Transverse colon (tissue), 4 donors: ENCODE results near the gene CATSPER1.

Experiments used
- EP300 ChIP-seq: sonication (generic); formaldehyde crosslinking; IDR thresholded peaks from one replicate; pipeline ENCODE4 v1.6.1; 2017; ENCODE audit warnings: antibody characterized with exemption, low read depth
- POLR2A ChIP-seq: fragments of 450-650 bp; IDR thresholded peaks from one replicate; pipeline ENCODE4 v1.6.1; 2016; ENCODE audit warnings: antibody characterized with exemption, mild to moderate bottlenecking, moderate library complexity
- POLR2AphosphoS5 ChIP-seq, 3 donors: sonication (generic); formaldehyde crosslinking; IDR thresholded peaks; one replicate each; pipeline ENCODE4 v1.6.1; 2016; ENCODE audit warnings: antibody characterized with exemption in 3 of 3
- TF ChIP-seq, protein P1 (sequence below), 5 experiments: fragments of 200-600 bp in 3 of 5; fragments of 450-650 bp in 2 of 5; sonication (generic) in 3 of 5; IDR thresholded peaks; 1 replicate in 2 of 5; 2 replicates in 3 of 5; pipeline ENCODE4 v1.5.1; 2016 to 2017; ENCODE audit warnings: antibody characterized with exemption in 5 of 5, inconsistent platforms in 3 of 5, mild to moderate bottlenecking in 2 of 5, moderate library complexity in 1 of 5

DNA sequence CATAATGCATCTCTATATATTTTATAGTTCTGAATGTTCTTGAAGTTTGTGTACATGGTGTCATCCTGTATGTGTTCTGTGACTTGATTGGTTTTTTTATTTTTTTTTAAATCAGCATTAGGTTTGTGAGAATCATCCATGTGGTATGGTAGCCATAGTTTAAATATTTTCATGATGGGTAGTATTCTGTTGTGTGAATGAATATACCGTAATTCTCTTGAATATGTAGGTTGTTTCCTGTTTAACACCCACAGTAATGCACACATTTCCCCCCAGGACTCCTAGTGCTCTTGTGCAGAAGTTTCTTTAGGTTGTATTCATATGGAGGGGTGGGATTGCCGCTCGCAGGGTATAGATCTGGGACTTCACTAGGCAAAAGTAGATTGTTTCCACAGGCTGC is 45.8 kb upstream of the CATSPER1 start:
- TF ChIP-seq, protein P1, sequence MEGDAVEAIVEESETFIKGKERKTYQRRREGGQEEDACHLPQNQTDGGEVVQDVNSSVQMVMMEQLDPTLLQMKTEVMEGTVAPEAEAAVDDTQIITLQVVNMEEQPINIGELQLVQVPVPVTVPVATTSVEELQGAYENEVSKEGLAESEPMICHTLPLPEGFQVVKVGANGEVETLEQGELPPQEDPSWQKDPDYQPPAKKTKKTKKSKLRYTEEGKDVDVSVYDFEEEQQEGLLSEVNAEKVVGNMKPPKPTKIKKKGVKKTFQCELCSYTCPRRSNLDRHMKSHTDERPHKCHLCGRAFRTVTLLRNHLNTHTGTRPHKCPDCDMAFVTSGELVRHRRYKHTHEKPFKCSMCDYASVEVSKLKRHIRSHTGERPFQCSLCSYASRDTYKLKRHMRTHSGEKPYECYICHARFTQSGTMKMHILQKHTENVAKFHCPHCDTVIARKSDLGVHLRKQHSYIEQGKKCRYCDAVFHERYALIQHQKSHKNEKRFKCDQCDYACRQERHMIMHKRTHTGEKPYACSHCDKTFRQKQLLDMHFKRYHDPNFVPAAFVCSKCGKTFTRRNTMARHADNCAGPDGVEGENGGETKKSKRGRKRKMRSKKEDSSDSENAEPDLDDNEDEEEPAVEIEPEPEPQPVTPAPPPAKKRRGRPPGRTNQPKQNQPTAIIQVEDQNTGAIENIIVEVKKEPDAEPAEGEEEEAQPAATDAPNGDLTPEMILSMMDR (IDR thresholded peaks at IDR 0.05) = no peak
- TF ChIP-seq POLR2A = no peak
- TF ChIP-seq EP300 = no peak
- TF ChIP-seq POLR2AphosphoS5 (IDR thresholded peaks at IDR 0.05) = no peak
